ENCODE measurements around the gene AGMO. TPM values are rescaled to one million over a fixed set of nuclear protein-coding genes. Genes with fewer than 3 reads are reported as not detected.

Gene AGMO
- total and polyA plus RNA-seq, 2 of the 8 experiments (the other 6 are each of a cell fraction or from before 2014, with no cell fraction given): 0.22 to 0.45 TPM

DNA sequence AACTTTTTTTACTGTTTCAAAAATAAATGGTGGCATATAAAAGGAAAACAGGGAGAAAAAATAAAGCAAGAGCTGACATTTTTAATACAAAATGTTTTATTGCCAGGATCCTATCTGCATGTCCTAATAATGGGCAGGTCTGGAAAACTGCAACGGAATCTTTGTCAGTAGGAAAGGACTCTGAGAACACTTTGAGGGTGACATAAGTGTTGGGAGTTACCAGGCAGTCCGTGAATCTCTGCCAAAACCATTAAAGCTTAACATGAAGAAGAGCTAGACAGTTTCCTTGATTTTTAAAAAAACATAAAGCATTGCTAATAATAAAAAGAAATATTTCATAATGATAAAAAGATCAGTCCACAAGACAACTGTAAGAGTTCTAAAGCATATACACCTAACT lies 80.7 kb downstream of the AGMO start:
- Histone ChIP-seq H3K14ac (ENCODE audit: insufficient read length) (no peak overlapping the region), H3K23ac (ENCODE audit: insufficient read length) (no peak overlapping the region), H3K4ac (replicated peaks; ENCODE audit: insufficient read length, low read depth, low read length) (no peak overlapping the region), H2BK12ac (ENCODE audit: low read depth, low read length) (no peak overlapping the region), H3K9me3 (ENCODE audit: insufficient read depth in 2 of 2, low read depth in 1 of 2, low read length in 1 of 2) (no peaks in the 10 kb centered on the region), H4K8ac (ENCODE audit: extremely low read depth, insufficient read depth, low read length) (no peak overlapping the region), H3K18ac (ENCODE audit: extremely low read depth, low read length) (no peak overlapping the region), H2AK5ac (ENCODE audit: low read depth, low read length) (no peak overlapping the region), H3K4me2 (ENCODE audit: insufficient read depth in 1 of 2, low read depth in 2 of 2, low read length in 2 of 2) (no peak overlapping the region), H3K4me1 (replicated peaks in 1 of 4; ENCODE audit: control insufficient read depth in 3 of 4, insufficient read depth in 4 of 4, low read length in 3 of 4) (no peaks in the 10 kb centered on the region), H3K27me3 (replicated peaks in 1 of 4; ENCODE audit: control insufficient read depth in 3 of 4, extremely low read depth in 1 of 4, insufficient read depth in 3 of 4, low read length in 3 of 4) (no peaks in the 10 kb centered on the region), H3K79me2 (ENCODE audit: control insufficient read depth in 1 of 2, insufficient read depth in 2 of 2, low read length in 2 of 2) (no peaks in the 10 kb centered on the region), H3K9ac (replicated peaks in 1 of 4; ENCODE audit: extremely low read depth in 1 of 4, low read depth in 3 of 4, low read length in 3 of 4) (no peak overlapping the region), H3K56ac (replicated peaks; ENCODE audit: insufficient read length, low read depth, low read length) (no peak overlapping the region), H2BK5ac (ENCODE audit: low read depth, low read length) (no peak overlapping the region), H4K91ac (replicated peaks; ENCODE audit: insufficient read length, low read length) (no peak overlapping the region), H2BK120ac (replicated peaks; ENCODE audit: low read depth, low read length) (no peak overlapping the region), H2BK20ac (ENCODE audit: low read length) (no peak overlapping the region), H4K20me1 (replicated peaks in 1 of 2; ENCODE audit: control insufficient read depth in 1 of 2, insufficient read depth in 2 of 2, low read length in 2 of 2) (no peaks in the 10 kb centered on the region), H2AFZ (ENCODE audit: low read length) (no peak overlapping the region), H3K79me1 (ENCODE audit: low read depth, low read length) (no peaks in the 10 kb centered on the region), H3K27ac (ENCODE audit: low read depth, low read length) (no peak overlapping the region), H4K5ac (ENCODE audit: insufficient read length, low read depth, low read length) (no peak overlapping the region), H2BK15ac (ENCODE audit: low read length) (no peak overlapping the region), H3K4me3 (ENCODE audit: extremely low read depth in 1 of 4, insufficient read depth in 2 of 4, low read depth in 3 of 4, low read length in 4 of 4) (no peak overlapping the region), H3K23me2 (ENCODE audit: low read depth, low read length) (no peaks in the 10 kb centered on the region), H3K36me3 (ENCODE audit: control insufficient read depth in 2 of 4, insufficient read depth in 4 of 4, low read length in 3 of 4) (no peaks in the 10 kb centered on the region)
- ChIA-PET CTCF (ENCODE audit: partially characterized antibody) (interaction anchor here (0.6 kb wide), 1 partner anchor 147 kb away, joined by 6 read pairs; no protein-coding TSS in a partner anchor), POLR2A (ENCODE audit: partially characterized antibody) (no interaction called here)
- 95% methylated on average over 2 of the region's 2 CpGs; no CpG with 5 or more reads in 1 of the 2 experiments for WGBS, 2 experiments (ENCODE audit: extremely low coverage in 1 of 2, insufficient coverage in 1 of 2, insufficient read length in 1 of 2, insufficient replicate concordance in 2 of 2, low coverage in 1 of 2, low lambda C conversion rate in 2 of 2, missing lambda C conversion rate in 1 of 2)
- no peak for FAIRE-seq
- DNase-seq (ENCODE audit: low read depth in 1 of 2, low spot score in 2 of 2): no peak
- TF ChIP-seq GTF2F1 (IDR thresholded peaks at IDR 0.05; ENCODE audit: borderline replicate concordance, low read depth, low read length) (no peak), KDM4A (IDR thresholded peaks at IDR 0.05; ENCODE audit: low read depth, low read length, severe bottlenecking) (no peak), BCL11A (IDR thresholded peaks at IDR 0.05; ENCODE audit: low read depth in 2 of 2, low read length in 2 of 2) (no peak), EP300 (IDR thresholded peaks at IDR 0.05; ENCODE audit: borderline replicate concordance in 1 of 2, low read depth in 2 of 2, low read length in 2 of 2) (no peak), EGR1 (IDR thresholded peaks at IDR 0.05; ENCODE audit: borderline replicate concordance, low read depth, low read length) (no peak), SP4 (IDR thresholded peaks at IDR 0.05; ENCODE audit: low read length) (no peak), MAFK (IDR thresholded peaks at IDR 0.05; ENCODE audit: low read depth, low read length) (no peak), YY1 (IDR thresholded peaks at IDR 0.05; ENCODE audit: low read depth, low read length) (no peak), SRF (IDR thresholded peaks at IDR 0.05; ENCODE audit: low read depth, low read length) (no peak), PHF8 (conservative IDR thresholded peaks at IDR 0.05; ENCODE audit: low read depth, low read length) (no peak), CEBPB (IDR thresholded peaks at IDR 0.05; ENCODE audit: low read depth, low read length) (no peak)
- TF ChIP-seq, protein P1, sequence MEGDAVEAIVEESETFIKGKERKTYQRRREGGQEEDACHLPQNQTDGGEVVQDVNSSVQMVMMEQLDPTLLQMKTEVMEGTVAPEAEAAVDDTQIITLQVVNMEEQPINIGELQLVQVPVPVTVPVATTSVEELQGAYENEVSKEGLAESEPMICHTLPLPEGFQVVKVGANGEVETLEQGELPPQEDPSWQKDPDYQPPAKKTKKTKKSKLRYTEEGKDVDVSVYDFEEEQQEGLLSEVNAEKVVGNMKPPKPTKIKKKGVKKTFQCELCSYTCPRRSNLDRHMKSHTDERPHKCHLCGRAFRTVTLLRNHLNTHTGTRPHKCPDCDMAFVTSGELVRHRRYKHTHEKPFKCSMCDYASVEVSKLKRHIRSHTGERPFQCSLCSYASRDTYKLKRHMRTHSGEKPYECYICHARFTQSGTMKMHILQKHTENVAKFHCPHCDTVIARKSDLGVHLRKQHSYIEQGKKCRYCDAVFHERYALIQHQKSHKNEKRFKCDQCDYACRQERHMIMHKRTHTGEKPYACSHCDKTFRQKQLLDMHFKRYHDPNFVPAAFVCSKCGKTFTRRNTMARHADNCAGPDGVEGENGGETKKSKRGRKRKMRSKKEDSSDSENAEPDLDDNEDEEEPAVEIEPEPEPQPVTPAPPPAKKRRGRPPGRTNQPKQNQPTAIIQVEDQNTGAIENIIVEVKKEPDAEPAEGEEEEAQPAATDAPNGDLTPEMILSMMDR (IDR thresholded peaks at IDR 0.05; ENCODE audit: control extremely low read depth in 1 of 3, insufficient read depth in 1 of 3, low read depth in 1 of 3, low read length in 3 of 3): no peak
